Hematopoietic multipotent progenitor cell treated with erythropoietin and hydrocortisone succinate and interleukin-3 and kit ligand, for 15 days (in vitro differentiated cells): ENCODE results near the gene FLYWCH2.

ENCODE experiments used
- DNase-seq: peaks from one replicate; pipeline ENCODE4 v3.0.0-alpha.2; 2015; ENCODE audit warnings: low spot score

Gene FLYWCH2

DNA sequence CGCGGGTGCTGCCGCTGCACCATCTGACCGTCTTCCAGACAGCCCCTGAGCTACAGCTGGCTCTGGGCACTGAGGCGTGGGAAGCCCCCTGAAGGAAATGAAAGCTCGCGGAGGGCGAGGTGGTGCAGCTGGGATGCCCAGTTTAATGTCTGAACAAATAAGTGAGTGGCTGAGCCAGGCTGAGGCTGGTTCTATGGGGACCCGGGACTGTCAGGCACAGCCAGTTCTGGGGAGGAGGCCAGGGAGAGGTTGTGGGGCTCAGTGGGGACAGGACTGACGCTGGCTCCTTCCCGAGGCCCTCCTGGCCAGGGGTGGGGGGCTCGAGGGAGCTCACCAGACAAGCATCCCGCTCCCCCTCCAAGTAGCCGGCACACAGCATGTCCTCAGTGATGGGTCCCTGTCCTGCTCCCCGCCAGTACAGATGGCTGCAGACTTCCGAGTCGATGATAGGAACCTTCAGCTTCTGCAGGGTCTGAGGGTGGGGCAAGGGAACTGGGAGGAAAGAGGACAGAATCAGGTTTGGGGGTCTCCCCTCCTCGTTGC lies 29.4 kb upstream of the FLYWCH2 start:
- DNase-seq, result no peak

DNA sequence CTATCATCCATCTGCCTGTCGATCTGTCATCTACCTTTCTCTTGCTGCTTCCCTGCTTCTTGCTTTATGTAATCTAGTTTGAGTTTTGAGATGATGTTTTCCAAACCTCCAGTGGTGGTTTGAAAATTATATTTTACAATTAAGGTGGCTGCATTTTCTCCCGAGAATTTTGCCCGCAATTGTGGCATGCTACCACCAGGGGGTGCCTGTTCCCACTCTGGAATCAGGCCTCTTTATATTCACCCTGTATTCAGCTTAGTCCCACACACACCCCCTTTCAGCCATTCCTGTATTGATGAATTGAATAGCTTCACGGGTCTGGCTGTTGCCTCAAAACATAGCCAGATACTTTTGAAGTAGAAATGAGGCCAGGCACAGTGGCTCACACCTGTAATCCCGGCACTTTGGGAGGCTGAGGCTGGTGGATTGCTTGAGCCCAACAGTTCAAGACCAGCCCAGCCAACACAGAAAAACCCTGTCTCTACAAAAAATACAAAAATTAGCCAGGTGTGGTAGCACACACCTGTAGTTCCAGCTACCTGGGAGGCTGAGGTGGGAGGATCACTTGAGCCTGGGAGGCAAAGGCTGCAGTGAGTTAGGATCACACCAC lies 28.2 kb upstream of the FLYWCH2 start:
- DNase-seq, result peak; percentile 27

DNA sequence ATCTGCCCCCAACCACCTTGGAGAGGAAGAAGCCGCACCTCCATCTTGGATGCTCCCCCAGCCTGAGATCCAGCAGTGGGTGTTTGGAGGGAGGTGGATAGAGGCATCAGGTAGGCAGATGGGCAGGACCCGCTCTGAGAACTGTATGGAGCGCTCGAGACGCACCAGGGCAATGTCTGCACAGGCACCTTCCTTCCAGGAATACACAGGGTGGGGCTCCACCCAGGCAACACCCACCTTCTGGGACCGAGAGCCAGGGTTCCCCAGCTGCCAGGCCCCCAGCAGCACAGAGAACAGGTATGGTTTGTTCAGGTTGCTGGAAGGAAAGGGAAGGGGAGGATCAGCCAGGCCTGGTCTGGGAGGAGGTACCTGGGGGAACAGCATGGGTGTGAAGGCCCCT lies 27.5 kb upstream of the FLYWCH2 start:
- DNase-seq, result no peak

DNA sequence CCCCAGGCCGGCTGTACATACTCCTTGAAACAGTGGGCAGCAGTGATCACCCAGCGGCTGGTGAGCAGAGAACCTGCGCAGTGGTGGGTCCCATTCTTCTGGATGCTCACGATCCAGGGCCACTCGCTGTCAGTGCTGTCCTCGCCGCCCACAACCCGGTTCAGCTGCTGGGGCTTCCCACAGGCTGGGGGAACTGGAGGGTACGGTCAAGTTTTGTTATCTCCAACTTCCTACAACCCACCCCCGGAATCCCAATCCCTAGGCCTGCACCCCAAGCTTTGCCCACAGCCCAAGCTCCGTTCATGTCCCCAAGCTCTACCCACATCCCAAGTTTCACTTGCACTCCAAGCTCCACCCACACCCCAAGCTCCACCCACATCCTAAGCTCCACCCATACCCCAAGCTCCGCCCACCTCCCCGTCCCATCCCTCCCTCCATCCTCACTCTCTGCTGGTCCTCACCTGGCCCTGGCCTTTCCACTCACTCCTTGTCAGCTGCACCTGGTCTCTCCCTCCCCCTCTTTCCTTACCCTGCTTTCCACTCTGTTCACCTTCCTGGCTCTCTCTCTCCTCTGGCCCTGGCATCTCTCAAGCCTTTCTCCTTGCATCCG lies 26.8 kb upstream of the FLYWCH2 start:
- DNase-seq, result peak; percentile 10

DNA sequence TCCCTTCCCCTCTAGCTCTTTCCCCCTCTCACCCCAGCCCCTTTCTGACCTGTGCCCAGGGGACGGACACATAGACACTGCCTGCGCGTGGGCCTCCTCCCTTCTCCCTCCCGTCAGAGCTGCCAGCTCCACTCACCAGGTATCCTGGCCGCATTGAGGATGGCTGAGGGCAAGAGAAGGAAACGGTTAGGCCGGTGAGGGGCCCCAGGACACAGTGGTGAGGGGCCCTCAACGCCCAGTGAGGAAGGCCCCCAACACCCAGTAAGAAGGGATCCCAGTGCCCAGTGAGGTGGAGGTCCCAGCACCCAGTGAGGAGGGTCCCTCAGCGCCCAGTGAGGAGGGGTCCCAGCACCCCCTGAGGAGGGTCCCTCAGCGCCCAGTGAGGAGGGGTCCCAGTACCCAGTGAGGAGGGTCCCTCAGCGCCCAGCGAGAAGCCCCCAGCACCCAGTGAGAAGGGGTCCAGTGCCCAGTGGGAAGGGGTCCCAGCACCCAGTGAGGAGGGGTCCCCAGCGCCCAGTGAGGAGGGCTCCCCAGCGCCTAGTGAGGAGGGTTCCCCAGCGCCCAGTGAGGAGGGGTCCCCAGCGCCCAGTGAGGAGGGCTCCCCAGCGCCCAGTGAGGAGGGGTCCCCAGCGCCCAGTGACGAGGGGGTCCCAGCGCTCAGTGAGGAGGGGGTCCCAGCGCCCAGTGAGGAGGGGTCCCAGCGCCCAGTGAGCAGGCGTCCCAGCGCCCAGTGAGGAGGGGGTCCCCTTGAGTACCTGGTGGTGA lies 26.1 kb upstream of the FLYWCH2 start:
- no peak for DNase-seq

DNA sequence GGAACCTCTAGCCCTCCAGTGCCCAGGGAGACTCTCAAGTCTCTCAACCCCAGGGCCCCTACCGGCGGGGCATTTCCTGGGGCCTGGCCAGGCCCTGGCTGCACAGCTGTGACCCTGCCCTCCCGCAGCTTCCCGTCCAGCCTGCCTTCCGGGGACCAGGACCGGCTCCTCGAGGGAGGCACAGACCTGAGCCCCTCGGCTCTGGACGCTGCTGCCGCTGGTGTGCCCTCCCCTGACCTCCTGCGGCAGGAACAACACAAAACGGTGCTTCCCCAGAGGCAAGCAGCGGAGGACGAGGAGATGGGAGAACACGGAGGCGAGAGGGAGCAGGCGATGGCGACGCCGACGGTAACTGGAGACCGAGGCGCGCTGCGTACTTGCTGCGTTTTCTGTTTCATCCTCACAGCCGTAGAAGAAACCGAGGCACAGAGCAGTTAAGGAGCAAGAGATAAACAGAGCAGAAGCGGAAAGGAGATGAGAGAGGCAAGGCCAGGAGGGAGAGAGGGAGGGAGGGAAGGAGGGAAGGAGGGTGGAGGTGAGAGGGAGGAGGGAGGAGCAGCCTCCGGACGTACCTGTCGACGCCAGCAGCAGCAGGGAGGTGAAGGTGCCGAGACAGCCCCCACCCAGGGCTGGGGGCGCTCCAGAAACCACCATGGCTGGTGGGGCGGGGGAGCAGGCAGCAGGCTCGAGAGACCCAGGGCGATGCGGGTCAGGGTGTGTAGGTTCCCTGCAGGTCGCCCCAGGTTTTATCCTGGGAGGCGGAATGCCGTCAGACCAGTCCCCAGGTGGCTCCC lies 25.4 kb upstream of the FLYWCH2 start, which contains the start of gene PRSS22:
TSS of gene PRSS22 (minus strand) at position 720 of the 794 bp plus-strand sequence. CDS start at position 654, 66 bp downstream.
- DNase-seq, result no peak

DNA sequence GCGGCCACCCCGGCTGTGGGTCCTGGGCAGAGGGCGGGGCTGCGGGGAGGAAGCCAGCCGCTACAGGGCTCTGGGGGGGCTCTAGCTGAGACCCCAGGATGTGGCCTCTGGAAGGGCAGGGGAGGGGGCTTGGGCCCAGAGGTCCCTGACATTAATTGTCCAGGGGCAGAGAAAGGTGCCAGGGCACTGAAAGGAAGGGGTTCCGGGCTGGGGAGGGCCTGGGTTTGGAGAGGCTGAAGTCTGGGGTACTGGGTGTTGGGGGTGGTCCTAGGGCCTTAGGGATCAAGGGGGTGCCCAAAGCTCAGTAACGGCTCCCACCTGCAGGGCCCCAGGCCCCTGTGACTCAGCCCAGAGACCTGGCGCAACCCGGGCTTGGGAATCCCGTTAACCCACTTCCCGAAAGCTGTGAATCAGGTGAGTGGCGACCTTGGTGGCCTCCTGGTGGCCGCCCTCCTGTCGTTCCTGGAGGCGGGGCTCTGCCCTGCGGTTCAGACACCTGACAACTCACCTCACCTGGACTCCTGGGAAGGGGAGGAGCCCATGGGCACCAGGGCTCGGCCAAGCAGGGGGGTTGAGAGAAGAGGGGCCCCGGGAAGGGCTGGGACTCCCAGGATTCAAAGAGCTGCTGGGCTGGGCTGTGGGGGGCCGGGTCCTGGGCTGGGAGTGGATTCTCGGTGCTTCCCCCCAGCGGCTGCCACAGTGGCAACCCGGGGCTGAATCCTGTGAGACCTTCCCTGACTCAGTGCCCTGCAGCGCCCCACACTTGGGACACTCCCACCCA lies 24.6 kb upstream of the FLYWCH2 start:
- DNase-seq, result no peak

DNA sequence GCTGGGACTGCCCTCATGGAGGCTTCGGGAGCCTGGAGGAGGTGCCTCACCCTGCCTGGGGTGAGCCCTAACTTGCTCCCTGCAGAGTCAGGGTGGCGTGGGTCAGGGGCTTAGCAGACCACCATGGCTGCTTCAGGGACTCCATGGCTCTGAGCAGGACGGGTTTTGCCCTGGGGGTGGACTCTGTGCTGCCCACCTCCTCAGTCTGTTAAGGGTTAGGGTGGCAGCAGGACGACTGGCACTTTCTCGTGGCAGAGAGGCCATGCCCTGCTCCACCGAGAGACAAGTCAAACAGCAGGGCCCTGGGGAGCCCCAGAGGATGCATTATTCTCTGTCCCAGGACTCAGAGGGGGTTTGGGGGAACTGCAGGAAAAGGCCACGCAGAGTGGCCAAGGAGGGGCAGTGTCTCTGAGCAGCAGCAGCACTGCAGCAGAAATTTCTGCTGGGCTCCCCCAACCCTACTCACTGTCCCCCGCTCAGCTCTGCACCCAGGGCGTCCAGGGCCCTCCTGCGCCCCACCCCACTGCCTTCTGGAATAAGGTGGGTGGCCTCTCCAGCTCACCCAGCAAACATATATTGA lies 23.2 kb upstream of the FLYWCH2 start:
- no peak for DNase-seq

DNA sequence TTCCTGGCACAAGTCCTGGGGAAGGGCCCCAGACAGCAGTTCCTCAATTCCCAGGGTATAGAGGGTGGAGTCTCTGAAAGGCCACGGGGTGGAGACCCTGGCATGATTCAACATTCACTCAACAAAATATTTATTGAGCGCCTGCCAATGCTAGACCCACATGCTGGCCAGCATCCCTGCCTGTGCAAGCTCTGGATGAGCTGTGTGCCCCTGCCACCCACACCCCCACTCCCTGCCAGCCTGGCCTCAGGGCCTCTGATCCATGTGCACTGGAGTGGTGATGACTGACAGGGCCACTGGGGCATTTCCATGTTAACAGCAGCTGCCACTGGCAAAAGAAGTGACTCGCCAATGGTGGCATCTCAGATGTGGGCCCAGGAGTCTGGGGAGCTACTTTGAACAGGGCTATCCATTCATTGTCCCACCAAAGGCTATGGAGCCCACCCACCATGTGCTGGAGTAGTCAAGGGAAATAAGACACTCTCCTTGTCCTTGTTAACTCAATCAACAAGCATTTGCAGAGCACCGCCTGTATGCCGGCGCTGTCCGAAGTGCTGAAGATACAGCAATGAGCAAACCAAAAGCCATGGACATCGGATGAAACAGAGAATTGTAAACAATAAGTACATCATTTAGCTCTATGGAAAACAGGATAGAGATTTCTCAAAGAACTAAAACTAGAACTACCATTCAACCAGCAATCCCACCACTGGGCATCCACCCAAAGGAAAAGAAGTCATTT lies 22.0 kb upstream of the FLYWCH2 start:
- DNase-seq, result no peak

DNA sequence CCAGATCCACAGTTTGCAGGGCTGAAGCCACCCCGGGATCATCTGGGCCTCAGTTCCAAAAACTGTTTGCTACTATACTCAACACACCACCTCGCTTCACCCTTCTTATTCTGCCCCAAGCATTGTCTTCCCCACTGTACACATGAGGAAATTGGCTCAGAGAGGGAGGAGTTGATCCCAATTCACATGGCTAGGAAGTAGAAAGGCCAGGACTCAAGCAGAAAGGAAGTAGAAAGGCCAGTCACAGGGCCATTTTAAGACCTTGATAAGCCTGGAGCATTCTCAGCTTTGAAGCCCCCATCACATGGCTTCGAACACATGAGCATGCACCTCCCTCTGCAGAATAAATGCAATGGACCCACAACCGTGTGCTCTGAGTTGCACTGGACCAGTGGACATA lies 17.4 kb upstream of the FLYWCH2 start:
- no peak for DNase-seq

DNA sequence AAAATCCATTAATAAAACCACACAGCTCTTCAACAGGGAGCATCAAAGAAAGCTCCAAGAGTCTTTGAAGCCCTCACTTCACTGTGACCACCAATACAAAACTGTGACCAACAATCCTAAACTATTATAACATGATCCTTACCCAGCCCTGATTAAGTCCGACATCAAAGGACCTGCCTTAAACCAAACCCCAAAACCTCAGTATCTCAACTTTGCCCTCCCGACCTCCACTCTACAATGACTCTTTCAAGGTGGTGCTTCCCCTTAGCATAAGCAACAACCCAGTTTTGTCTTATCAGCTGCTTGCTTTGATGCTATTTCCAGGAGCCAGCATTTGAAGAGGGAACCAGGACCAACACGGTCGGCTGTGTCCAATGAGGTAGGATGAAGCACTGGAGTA lies 16.6 kb upstream of the FLYWCH2 start:
- no peak for DNase-seq

DNA sequence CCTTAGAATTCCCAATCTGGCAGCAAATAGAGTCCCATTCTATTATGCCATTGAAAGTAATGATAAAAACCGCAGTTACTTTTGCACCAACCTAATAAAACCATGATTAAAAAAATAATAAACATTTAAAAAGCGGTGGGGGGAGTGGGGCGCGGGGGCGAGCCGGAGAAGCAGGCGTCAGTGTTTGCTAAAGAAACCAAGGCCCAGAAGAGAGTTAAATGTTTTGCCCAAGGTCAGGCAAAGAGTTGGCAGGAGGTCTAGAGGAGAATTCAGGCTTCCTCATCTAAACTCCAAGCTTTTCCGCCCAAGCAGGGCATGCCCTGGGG lies 15.4 kb upstream of the FLYWCH2 start:
- no peak for DNase-seq

DNA sequence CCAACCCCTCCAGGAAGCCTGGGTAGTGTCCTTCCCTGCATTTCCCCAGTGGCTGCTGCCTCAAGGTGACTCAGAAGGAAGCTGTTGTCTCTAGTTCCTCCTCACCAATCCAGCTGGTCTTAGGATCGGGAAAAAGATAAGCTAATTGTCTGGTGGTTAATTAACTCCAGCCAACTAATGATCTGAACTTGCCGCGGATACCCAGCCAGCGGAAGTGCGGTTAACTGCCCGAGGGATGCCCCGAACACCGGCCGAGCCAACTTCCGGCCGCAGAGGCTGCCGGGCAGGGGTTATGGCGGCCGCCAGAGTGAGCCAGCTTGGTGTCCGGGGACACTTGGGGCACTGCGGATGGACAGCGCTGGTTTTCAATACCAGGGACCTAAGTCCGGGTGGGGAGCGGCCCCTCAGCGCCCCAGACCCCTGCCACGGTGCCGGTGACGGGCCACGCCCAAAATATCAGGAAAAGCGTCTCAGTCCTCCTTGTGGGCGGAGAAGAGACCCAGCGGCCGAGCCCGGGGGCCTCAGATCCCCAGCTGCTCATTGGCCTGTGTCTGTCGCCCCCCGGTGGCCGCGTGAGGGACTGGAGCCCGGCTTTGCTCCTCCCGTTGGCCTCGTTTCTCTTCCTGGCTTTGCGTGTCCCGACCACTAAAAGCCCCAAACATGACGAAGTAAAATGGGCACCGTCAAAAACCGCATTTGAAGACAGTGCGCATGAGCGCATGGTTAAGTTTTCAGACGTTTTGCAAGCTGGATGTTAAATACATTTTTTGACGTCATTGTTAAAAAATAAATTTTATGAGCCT lies 14.8 kb upstream of the FLYWCH2 start:
- DNase-seq, result peak; percentile 88

DNA sequence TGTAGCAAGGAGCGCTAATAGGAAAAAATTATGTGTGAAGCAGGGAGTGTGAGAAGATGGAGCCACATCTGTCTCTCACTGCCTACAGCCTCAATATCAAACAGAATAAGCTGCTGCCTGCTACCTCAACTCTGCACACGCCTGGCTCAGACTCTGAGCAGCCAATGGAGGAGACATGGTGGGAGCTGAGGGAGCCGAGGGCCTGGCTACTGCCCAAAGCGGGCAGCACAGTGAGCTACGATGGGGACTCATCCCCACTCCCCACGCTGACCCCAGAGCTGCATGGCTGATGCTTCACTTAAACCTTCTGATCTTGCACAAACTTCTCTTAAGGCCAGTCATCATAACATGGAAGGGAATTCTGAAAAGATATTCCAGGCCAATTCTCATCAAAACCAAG lies 11.1 kb upstream of the FLYWCH2 start:
- no peak for DNase-seq

DNA sequence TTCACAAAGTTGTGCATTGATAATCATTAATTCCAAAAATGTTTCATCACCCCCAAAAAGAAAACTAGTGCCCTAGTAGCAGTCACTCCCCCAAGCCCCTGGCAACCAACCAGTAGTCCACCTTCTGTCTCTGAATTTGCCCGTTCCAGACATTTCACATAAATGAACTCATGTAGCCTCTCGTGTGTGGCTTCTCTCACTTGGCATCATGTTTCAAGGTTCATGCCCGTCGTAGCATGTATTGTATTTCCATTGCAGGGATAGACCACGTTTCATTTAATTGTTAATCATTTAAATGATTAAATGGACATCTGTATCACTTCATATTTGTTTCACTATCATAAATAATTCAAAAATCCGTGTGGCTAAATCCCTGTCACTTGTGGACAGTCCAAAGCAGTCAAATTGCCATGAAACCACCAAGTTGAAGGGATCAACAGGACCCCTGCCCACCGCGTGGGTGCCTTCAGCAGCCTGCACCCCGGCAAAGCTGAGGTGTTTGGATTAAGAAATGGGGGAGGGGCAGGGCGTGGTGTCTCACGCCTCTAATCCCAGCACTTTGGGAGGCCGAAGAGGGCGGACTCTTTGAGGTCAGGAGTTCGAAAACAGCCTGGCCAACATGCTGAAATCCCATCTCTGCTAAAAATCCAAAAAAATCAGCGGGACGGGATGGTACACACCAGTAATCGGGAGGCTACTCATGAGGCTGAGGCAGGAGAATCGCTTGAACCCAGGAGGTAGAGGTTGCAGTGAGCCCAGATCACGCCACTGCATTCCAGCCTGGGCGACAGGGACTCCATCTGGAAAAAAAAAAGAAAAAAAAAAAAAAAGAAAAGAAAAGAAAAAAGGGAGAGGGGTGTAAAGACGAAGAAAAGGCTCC lies 8.7 kb upstream of the FLYWCH2 start:
- no peak for DNase-seq

DNA sequence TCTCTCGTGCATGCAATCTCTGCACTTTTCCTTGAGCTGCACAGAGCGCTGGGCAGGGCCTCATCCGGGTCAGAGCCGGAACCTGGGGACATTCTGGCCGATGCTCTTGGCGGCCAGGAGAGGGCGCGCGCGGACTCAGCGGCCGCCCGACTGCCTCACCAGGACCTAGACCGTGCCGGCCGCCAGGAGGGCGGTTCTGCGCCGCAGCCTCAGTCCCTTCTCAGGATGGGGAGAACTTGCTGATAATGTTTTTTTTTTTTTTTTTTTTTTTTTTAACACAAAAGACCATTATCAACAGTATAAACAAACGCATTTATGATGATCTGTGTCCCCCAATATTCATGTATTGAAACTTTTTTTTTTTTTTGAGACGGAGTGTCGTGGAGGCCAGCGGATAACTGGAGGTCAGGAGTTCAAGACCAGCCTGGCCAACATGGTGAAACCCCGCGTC lies 8.1 kb upstream of the FLYWCH2 start:
- peak; percentile 82 for DNase-seq

DNA sequence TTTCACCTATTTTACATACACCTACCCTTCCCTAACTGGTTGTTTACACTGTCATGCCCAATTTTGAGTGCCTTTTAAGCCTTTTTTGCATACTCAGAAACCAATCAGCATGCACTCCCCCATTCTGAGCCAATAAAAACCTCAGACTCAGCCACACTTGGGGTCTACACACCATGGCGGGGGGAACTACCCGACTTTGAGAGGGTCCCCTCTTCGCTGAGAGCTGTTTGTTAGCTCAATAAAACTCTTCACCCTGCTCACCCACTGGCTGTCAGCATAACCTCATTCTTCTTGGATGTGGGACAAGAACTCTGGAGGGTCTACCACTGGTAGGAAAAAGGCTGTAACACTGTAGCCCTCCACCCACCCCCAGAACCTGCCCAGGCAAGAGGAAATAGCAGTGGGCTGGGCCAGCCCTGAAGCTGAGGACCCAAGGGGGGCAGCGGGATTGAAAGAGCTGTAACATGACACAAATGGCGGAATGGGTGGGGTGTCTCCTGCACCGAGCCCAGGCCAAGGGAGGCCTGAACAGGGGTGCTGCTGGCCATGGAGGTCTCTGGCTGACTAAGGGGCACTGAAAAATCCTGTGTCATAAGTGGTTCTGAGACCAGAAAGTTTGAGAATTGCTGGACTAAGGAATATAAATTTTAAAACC lies 3.0 kb upstream of the FLYWCH2 start:
- no peak for DNase-seq
